Spinal cord (tissue), 10 donors: ENCODE measurements around the gene SLC41A2. TPM values are rescaled to one million over a fixed set of nuclear protein-coding genes. Genes with fewer than 3 reads are reported as not detected.
A peak's percentile ranks its signal among the peaks of the same experiment; 100 is the strongest.

Experiments used
- DNase-seq, 6 donors: peaks; one replicate each; pipeline versions ENCODE4 v3.0.0 to v3.0.0-alpha.2; 2013 to 2015; ENCODE audit warnings: low spot score in 6 of 6, low read depth in 4 of 6
- H3K27ac ChIP-seq: one replicate; pipeline ENCODE4 v1.5.1; 2013; ENCODE audit warnings: low read depth, low read length, control low read depth
- H3K27me3 ChIP-seq: one replicate; pipeline ENCODE4 v1.6.1; 2013; ENCODE audit warnings: low read length; ENCODE audit not compliant: control insufficient read depth, insufficient read depth
- H3K36me3 ChIP-seq: one replicate; pipeline ENCODE4 v1.6.1; 2013; ENCODE audit warnings: low read length; ENCODE audit not compliant: control insufficient read depth, insufficient read depth
- H3K4me1 ChIP-seq: one replicate; pipeline ENCODE4 v1.6.1; 2013; ENCODE audit warnings: low read length; ENCODE audit not compliant: control insufficient read depth, insufficient read depth
- H3K4me3 ChIP-seq: one replicate; pipeline ENCODE4 v1.5.1; 2013; ENCODE audit warnings: low read depth, low read length, control low read depth
- H3K9me3 ChIP-seq: one replicate; pipeline ENCODE4 v1.6.1; 2013; ENCODE audit warnings: low read length; ENCODE audit not compliant: control insufficient read depth, insufficient read depth
- WGBS: methylation state at CpG from one replicate; pipeline ENCODE4 v1.1.5; 2013; ENCODE audit warnings: missing lambda C conversion rate; ENCODE audit not compliant: insufficient coverage; 5-methylcytosine and 5-hydroxymethylcytosine counted together
- long read RNA-seq, 4 donors: transcript quantifications; one replicate each; lab custom pipeline, GENCODE V29; 2026
- polyA plus RNA-seq, 2 donors: library from polyadenylated mRNA; unstranded; fragments of 120-200 nt; gene quantifications; one replicate each; pipeline ENCODE4 v1.2.1, GENCODE V29; 2013; ENCODE audit not compliant: insufficient read length in 2 of 2
- total RNA-seq, 2 donors: library from RNA; depleted of rRNA in 1 of 2; stranded (reverse); fragments of 120-200 nt in 1 of 2; fragments of >200 nt in 1 of 2; gene quantifications; one replicate each; pipeline versions ENCODE4 v1.2.3 to v1.2.4, GENCODE V29; 2013 to 2014
- donor health status: healthy.

The SLC41A2 gene
- total RNA-seq (10 to 100 TPM; 39.7 to 60.6 TPM), polyA plus RNA-seq (10 to 100 TPM; 12.7 to 14.1 TPM)
- long read RNA-seq, donor 1, full-length matches to known transcripts = 1 of 1 reads
- long read RNA-seq, donor 1, partial matches to known transcripts = 0 of 1 reads
- long read RNA-seq, donor 1, other reads (novel, unspliced or antisense) = 0 of 1 reads
- long read RNA-seq, donor 2 = 0 reads
- long read RNA-seq, donor 3, full-length matches to known transcripts = 1 of 1 reads
- long read RNA-seq, donor 3, partial matches to known transcripts = 0 of 1 reads
- long read RNA-seq, donor 3, other reads (novel, unspliced or antisense) = 0 of 1 reads
- long read RNA-seq, donor 4 = 0 reads

- H3K27ac ChIP-seq = peak within 1 kb of the TSS; percentile 58
- H3K36me3 ChIP-seq = no peaks in the 10 kb centered on the region
- under 1% methylated on average over 82 of the region's 83 CpGs for WGBS
- no peaks in the 10 kb centered on the region for H3K9me3 ChIP-seq
- H3K27me3 ChIP-seq = no peaks in the 10 kb centered on the region
- peaks cover 13% of the 10 kb centered on the region for H3K4me1 ChIP-seq
- peak; percentile 50 to 90 (median 60) for DNase-seq
- peak within 1 kb of the TSS; percentile 72 for H3K4me3 ChIP-seq
These were observed at the start of gene SLC41A2 for GRCh38 chr12:104958001-104958804. TSS of gene SLC41A2 (minus strand) at chr12:104958290. CDS start at chr12:104928527, 29,763 bp downstream.

- DNase-seq = no peak
- Histone ChIP-seq H3K4me3 (no peak overlapping the region), H3K4me1 (peaks cover 4% of the 10 kb centered on the region)
These were observed 43.4 kb upstream of the SLC41A2 start for GRCh38 chr12:105001476-105001875.

GRCh38 chr12:104999347-104999685, 41.2 kb upstream of the SLC41A2 start:
- 92% methylated on average over 5 of the region's 7 CpGs for WGBS
- H3K9me3 ChIP-seq = no peaks in the 10 kb centered on the region
- H3K27me3 ChIP-seq = no peaks in the 10 kb centered on the region
- no peak overlapping the region for H3K4me3 ChIP-seq
- no peak overlapping the region for H3K27ac ChIP-seq
- DNase-seq = no peak
- H3K4me1 ChIP-seq = peaks cover 4% of the 10 kb centered on the region
- H3K36me3 ChIP-seq = peaks cover 23% of the 10 kb centered on the region

More at GRCh38 chr12:105001476-105001875, 43.4 kb upstream of the SLC41A2 start:
- Histone ChIP-seq H3K9me3 (no peaks in the 10 kb centered on the region), H3K36me3 (peaks cover 20% of the 10 kb centered on the region), H3K27ac (no peak overlapping the region), H3K27me3 (no peaks in the 10 kb centered on the region)

GRCh38 chr12:104998423-104999346, 40.6 kb upstream of the SLC41A2 start:
- Histone ChIP-seq H3K36me3 (peaks cover 25% of the 10 kb centered on the region), H3K9me3 (no peaks in the 10 kb centered on the region), H3K4me3 (no peak overlapping the region), H3K27ac (no peak overlapping the region), H3K27me3 (no peaks in the 10 kb centered on the region), H3K4me1 (peaks cover 4% of the 10 kb centered on the region)
- 83% methylated on average over 15 of the region's 15 CpGs for WGBS
- peak in 2 of 6 donors; percentile 8 to 27 for DNase-seq

GRCh38 chr12:104997541-104997940, 39.5 kb upstream of the SLC41A2 start:
- Histone ChIP-seq H3K27ac (no peak overlapping the region), H3K4me3 (no peak overlapping the region), H3K9me3 (no peaks in the 10 kb centered on the region), H3K36me3 (peaks cover 26% of the 10 kb centered on the region), H3K4me1 (peaks cover 4% of the 10 kb centered on the region), H3K27me3 (no peaks in the 10 kb centered on the region)
- DNase-seq = no peak
- 100% methylated on average over 1 of the region's 3 CpGs for WGBS

GRCh38 chr12:104994336-104994735, 36.2 kb upstream of the SLC41A2 start:
- no peaks in the 10 kb centered on the region for H3K9me3 ChIP-seq
- no peak overlapping the region for H3K27ac ChIP-seq
- DNase-seq = no peak
- H3K27me3 ChIP-seq = no peaks in the 10 kb centered on the region
- WGBS = no CpG with 5 or more reads among the region's 3 CpGs
- H3K4me3 ChIP-seq = no peak overlapping the region
- H3K36me3 ChIP-seq = peaks cover 21% of the 10 kb centered on the region
- peaks cover 4% of the 10 kb centered on the region for H3K4me1 ChIP-seq

GRCh38 chr12:104991565-104992128, 33.6 kb upstream of the SLC41A2 start:
- Histone ChIP-seq H3K27ac (no peak overlapping the region), H3K27me3 (no peaks in the 10 kb centered on the region), H3K9me3 (no peaks in the 10 kb centered on the region), H3K4me3 (no peak overlapping the region), H3K36me3 (peaks cover 10% of the 10 kb centered on the region), H3K4me1 (no peaks in the 10 kb centered on the region)
- DNase-seq = peak in 1 of 6 donors; percentile 19
- 85% methylated on average over 2 of the region's 3 CpGs for WGBS

- H3K27ac ChIP-seq = no peak overlapping the region
- no peak overlapping the region for H3K4me3 ChIP-seq
- H3K4me1 ChIP-seq = no peaks in the 10 kb centered on the region
- no peaks in the 10 kb centered on the region for H3K27me3 ChIP-seq
- no peaks in the 10 kb centered on the region for H3K9me3 ChIP-seq
- 82% methylated on average over 1 of the region's 4 CpGs for WGBS
- no peak for DNase-seq
- H3K36me3 ChIP-seq = peaks cover 10% of the 10 kb centered on the region
These were observed 32.9 kb upstream of the SLC41A2 start for GRCh38 chr12:104990950-104991349.
